Esophagus muscularis mucosa (tissue), 4 donors: ENCODE results near the gene ZNF23. TPM values are rescaled to one million over a fixed set of nuclear protein-coding genes. Genes with fewer than 3 reads are reported as not detected.

ENCODE experiments used
- DNase-seq: peaks from one replicate; pipeline ENCODE4 v3.0.0-alpha.2; 2017; ENCODE audit errors: extremely low spot score
- H3K27ac ChIP-seq, 4 donors: fragments of 200-600 bp; sonication (generic); replicated peaks in 1 of 4; 1 replicate in 3 of 4; 2 replicates in 1 of 4; pipeline ENCODE4 v1.5.1; 2016 to 2019; ENCODE audit warnings: mild to moderate bottlenecking in 1 of 4
- H3K27me3 ChIP-seq, 4 donors: fragments of 200-600 bp; sonication (generic); one replicate each; pipeline versions ENCODE4 v1.5.1 to v1.6.0; 2016 to 2019
- H3K36me3 ChIP-seq, 4 donors: fragments of 200-600 bp; sonication (generic); one replicate each; pipeline ENCODE4 v1.5.1; 2016 to 2019
- H3K4me1 ChIP-seq, 4 donors: fragments of 200-600 bp; sonication (generic); one replicate each; pipeline ENCODE4 v1.5.1; 2016 to 2019
- H3K4me3 ChIP-seq, 4 donors: fragments of 200-600 bp; sonication (generic); 1 replicate in 2 of 4; 2 replicates in 2 of 4; pipeline ENCODE4 v1.5.1; 2016 to 2019; ENCODE audit warnings: mild to moderate bottlenecking in 4 of 4, moderate library complexity in 1 of 4
- H3K9me3 ChIP-seq, 4 donors: fragments of 200-600 bp; sonication (generic); 1 replicate in 3 of 4; 2 replicates in 1 of 4; pipeline ENCODE4 v1.5.1; 2016 to 2019
- EP300 ChIP-seq: sonication (generic); formaldehyde crosslinking; IDR thresholded peaks from one replicate; pipeline ENCODE4 v1.6.1; 2017; ENCODE audit warnings: antibody characterized with exemption
- POLR2A ChIP-seq: fragments of 450-650 bp; IDR thresholded peaks from one replicate; pipeline ENCODE4 v1.6.1; 2017; ENCODE audit warnings: antibody characterized with exemption, moderate library complexity, mild to moderate bottlenecking, low read depth
- POLR2AphosphoS5 ChIP-seq, 2 donors: sonication (generic); formaldehyde crosslinking; IDR thresholded peaks; one replicate each; pipeline ENCODE4 v1.6.1; 2017; ENCODE audit warnings: antibody characterized with exemption in 2 of 2
- WGBS: methylation state at CpG from one replicate; pipeline ENCODE4 v1.1.5; 2018; 5-methylcytosine and 5-hydroxymethylcytosine counted together
- intact Hi-C: fragments of 100-400 bp; cut with DNase I; formaldehyde crosslinking; loops from one replicate; pipeline ENCODE4 v1.15.1; 2023
- total RNA-seq, 4 donors: library from RNA; depleted of rRNA; stranded (reverse); fragments of >200 nt; gene quantifications; one replicate each; pipeline versions ENCODE4 v1.1.0 to v1.2.1, GENCODE V29; 2016
- TF ChIP-seq, protein P1 (sequence below), 3 experiments: fragments of 200-600 bp in 2 of 3; fragments of 450-650 bp in 1 of 3; sonication (generic) in 2 of 3; IDR thresholded peaks; one replicate each; pipeline ENCODE4 v1.5.1; 2017 to 2019; ENCODE audit warnings: antibody characterized with exemption in 3 of 3, mild to moderate bottlenecking in 2 of 3, moderate library complexity in 1 of 3

Gene ZNF23
- total RNA-seq, 4 donors from 2014 or later = 9.4 to 12.5 (median 11.2) TPM

GRCh38 chr16:71460941-71461340 is 1.1 kb downstream of the ZNF23 start:
- H3K27ac ChIP-seq = peak overlapping the region; percentile 34 to 92 (median 78)
- H3K27me3 ChIP-seq = no peaks in the 10 kb centered on the region
- no peak for DNase-seq
- intact Hi-C loops = no loop called here
- peaks cover 8 to 16% (median 8%) of the 10 kb centered on the region in 4 donors for H3K36me3 ChIP-seq
- H3K9me3 ChIP-seq = no peaks in the 10 kb centered on the region
- H3K4me1 ChIP-seq = peaks cover 18 to 34% (median 28%) of the 10 kb centered on the region in 4 donors
- TF ChIP-seq, protein P1, sequence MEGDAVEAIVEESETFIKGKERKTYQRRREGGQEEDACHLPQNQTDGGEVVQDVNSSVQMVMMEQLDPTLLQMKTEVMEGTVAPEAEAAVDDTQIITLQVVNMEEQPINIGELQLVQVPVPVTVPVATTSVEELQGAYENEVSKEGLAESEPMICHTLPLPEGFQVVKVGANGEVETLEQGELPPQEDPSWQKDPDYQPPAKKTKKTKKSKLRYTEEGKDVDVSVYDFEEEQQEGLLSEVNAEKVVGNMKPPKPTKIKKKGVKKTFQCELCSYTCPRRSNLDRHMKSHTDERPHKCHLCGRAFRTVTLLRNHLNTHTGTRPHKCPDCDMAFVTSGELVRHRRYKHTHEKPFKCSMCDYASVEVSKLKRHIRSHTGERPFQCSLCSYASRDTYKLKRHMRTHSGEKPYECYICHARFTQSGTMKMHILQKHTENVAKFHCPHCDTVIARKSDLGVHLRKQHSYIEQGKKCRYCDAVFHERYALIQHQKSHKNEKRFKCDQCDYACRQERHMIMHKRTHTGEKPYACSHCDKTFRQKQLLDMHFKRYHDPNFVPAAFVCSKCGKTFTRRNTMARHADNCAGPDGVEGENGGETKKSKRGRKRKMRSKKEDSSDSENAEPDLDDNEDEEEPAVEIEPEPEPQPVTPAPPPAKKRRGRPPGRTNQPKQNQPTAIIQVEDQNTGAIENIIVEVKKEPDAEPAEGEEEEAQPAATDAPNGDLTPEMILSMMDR (IDR thresholded peaks at IDR 0.05) = no peak
- TF ChIP-seq EP300 (no peak), POLR2A (no peak), POLR2AphosphoS5 (IDR thresholded peaks at IDR 0.05) (no peak)
- H3K4me3 ChIP-seq = peak overlapping the region; percentile 75 to 93 (median 80)
- 100% methylated on average over 1 of the region's 1 CpG for WGBS

GRCh38 chr16:71460236-71460635 is 1.8 kb downstream of the ZNF23 start:
- Histone ChIP-seq H3K36me3 (peaks cover 15 to 23% (median 15%) of the 10 kb centered on the region in 4 donors), H3K27ac (peak overlapping the region; percentile 34 to 89 (median 58)), H3K4me1 (peaks cover 18 to 34% (median 28%) of the 10 kb centered on the region in 4 donors), H3K27me3 (no peaks in the 10 kb centered on the region), H3K9me3 (no peaks in the 10 kb centered on the region), H3K4me3 (no peak overlapping the region)
- 47% methylated on average over 4 of the region's 4 CpGs for WGBS
- intact Hi-C loops = no loop called here
- DNase-seq = no peak
- TF ChIP-seq EP300 (no peak), POLR2AphosphoS5 (IDR thresholded peaks at IDR 0.05) (peak in 1 of 2 donors; percentile 58), POLR2A (no peak)
- TF ChIP-seq, protein P1 (IDR thresholded peaks at IDR 0.05) = no peak

GRCh38 chr16:71459510-71459909 is 2.5 kb downstream of the ZNF23 start:
- Histone ChIP-seq H3K9me3 (peaks cover 0 to under 1% (median 0%) of the 10 kb centered on the region in 4 donors), H3K36me3 (peaks cover 22 to 30% (median 23%) of the 10 kb centered on the region in 4 donors), H3K27me3 (no peaks in the 10 kb centered on the region), H3K4me1 (peaks cover 18 to 34% (median 28%) of the 10 kb centered on the region in 4 donors), H3K4me3 (no peak overlapping the region), H3K27ac (peak overlapping the region; percentile 34 to 89 (median 58))
- intact Hi-C loops = no loop called here
- DNase-seq = no peak
- no peak for TF ChIP-seq EP300
- no peak for TF ChIP-seq POLR2AphosphoS5 (IDR thresholded peaks at IDR 0.05)

GRCh38 chr16:71456801-71457200 is 5.2 kb downstream of the ZNF23 start:
- H3K36me3 ChIP-seq = peaks cover 49 to 57% (median 50%) of the 10 kb centered on the region in 4 donors
- 91% methylated on average over 3 of the region's 4 CpGs for WGBS
- TF ChIP-seq, protein P1 (IDR thresholded peaks at IDR 0.05) = no peak
- TF ChIP-seq EP300 = no peak
- no peak for TF ChIP-seq POLR2AphosphoS5 (IDR thresholded peaks at IDR 0.05)
- no peak for TF ChIP-seq POLR2A
- no peaks in the 10 kb centered on the region for H3K27me3 ChIP-seq
- H3K4me3 ChIP-seq = no peak overlapping the region
- H3K4me1 ChIP-seq = peaks cover 12 to 27% (median 20%) of the 10 kb centered on the region in 4 donors
- H3K9me3 ChIP-seq = peaks cover 0 to 21% (median 10%) of the 10 kb centered on the region in 4 donors
- intact Hi-C loops = no loop called here
- DNase-seq = no peak
- H3K27ac ChIP-seq = no peak overlapping the region

DNA sequence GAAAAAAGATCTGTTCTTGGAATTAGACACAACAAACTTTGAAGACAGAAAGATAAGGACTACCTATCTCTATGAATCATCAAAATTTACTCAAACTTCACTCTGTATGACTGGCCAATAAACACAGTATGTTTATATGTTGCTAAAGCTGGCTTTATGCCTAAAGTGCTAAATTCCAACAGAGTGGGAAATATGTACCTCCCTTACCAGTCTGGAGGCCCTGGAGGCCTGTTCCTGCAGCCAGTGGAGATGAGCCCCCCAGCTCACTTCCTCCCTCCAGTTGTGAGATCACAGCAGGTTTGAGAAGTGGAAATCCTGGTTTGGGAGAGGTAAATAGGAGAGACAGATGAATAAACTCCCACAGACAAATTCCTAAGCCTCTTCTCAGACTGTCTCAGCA is 9.0 kb downstream of the ZNF23 start:
- Histone ChIP-seq H3K27me3 (no peaks in the 10 kb centered on the region), H3K4me1 (no peaks in the 10 kb centered on the region), H3K27ac (no peak overlapping the region), H3K4me3 (no peak overlapping the region), H3K9me3 (peaks cover 14 to 59% (median 48%) of the 10 kb centered on the region in 4 donors), H3K36me3 (peaks cover 87 to 95% (median 87%) of the 10 kb centered on the region in 4 donors)
- intact Hi-C loops = loop anchor here (5.0 kb wide), 1 partner anchor 39 kb away; no protein-coding TSS in a partner anchor
- TF ChIP-seq POLR2AphosphoS5 (IDR thresholded peaks at IDR 0.05) (no peak), EP300 (no peak), POLR2A (no peak)
- TF ChIP-seq, protein P1 (IDR thresholded peaks at IDR 0.05) = no peak
- no peak for DNase-seq
